RKO (cell line): Measurements from ENCODE around the gene PACS2.
A peak's percentile ranks its signal among the peaks of the same experiment; 100 is the strongest.

Experiments used
- DNase-seq: peaks from one replicate; pipeline ENCODE4 v3.0.0-alpha.2; 2016; ENCODE audit warnings: low spot score

PACS2 gene

DNA sequence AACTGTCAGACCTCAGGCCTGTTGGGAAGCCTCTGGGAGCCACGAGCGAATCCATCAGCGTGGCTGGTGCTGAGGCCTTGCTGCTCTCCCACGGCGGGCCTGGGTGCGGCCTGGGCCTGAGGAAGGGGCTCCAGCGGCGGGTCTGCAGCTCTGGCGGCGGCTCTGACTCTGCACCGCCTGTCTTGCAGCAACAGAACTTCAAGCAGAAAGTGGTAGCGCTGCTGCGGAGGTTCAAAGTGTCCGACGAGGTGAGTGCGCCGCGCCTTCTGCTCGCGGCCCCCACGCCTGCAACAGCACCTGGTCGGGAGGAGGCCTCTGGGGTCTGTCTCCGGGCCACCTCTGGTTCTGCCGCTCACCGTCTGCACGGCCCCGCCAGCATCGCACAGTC, 55.1 kb downstream of the PACS2 start:
- no peak for DNase-seq

DNA sequence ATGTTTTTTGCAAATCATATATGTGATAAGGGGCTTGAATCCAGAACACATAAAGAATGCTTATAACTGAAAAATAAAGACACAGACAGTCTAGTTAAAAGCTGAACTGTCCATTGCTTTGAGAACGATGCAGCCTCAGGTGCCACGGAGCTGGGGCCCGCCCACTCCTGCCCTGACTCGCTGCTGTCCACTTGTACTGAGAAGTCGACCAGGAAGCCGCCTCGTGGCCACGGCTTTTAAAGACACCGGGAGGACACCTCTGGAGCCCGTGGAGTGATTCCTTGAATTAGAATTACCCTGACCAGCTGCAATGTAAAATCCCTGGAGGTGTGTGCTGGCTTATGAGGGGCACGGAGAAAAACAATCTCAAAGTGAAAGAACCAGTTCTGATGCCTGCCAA, 59.8 kb downstream of the PACS2 start:
- no peak for DNase-seq

DNA sequence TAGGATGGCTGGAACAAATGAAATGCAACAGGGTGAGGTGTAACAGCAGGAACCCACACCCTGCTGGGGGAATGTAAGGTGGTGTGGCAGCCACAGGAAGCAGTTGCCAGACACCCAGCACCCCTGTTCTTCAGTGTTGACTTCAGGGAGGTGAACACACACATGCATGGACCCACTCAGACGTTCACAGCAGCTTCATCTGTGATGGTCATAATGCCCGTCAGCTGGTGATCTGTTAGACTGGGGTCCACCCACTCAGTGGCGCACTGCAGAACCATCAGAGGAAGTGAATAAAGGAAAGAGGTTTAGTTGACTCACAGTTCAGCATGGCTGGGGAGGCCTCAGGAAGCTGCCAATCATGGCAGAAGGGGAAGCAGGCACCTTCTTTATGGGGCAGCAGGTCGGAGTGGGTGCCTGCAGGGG, 61.1 kb downstream of the PACS2 start:
- DNase-seq: peak; percentile 58

DNA sequence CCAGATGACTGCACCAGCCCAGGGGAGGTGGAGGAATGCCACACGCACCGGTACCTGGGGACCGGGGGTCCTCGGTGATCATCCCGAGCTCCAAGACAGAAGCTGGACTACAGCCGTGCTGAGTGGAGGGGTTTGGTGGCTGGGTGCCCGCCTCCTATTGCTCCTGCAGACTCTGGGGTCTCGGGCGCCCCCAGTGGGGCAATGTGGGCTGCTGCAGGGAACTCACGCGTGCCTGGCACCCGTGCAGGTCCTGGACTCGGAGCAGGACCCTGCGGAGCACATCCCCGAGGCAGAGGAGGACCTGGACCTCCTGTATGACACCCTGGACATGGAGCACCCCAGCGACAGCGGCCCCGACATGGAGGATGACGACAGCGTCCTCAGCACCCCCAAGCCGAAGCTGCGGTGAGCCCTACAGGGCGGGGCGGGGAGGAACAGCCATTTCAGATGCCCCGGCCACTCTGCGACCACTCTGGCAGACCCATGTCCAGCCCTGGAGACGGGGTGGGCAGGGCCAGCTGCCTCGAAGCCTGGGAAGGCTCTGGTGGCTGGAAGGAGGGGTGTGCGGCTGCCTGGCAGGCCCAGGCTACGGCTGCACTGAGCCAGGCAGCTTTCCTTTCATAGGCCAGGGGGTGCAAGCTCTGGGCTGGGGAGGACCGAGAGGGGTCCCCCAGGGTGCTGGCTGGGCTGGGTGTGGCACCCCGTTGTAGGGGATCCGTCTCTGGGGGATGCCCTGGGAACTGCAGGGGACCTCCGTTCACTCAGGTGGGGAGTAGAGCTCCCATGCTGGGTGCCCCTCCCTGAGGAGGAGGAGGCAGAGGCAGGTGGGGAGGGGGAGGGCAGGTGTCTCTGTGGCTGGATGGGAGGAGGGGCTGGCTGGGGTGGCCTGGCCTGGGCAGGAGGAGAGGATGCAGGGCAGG, 62.2 kb downstream of the PACS2 start:
- no peak for DNase-seq

DNA sequence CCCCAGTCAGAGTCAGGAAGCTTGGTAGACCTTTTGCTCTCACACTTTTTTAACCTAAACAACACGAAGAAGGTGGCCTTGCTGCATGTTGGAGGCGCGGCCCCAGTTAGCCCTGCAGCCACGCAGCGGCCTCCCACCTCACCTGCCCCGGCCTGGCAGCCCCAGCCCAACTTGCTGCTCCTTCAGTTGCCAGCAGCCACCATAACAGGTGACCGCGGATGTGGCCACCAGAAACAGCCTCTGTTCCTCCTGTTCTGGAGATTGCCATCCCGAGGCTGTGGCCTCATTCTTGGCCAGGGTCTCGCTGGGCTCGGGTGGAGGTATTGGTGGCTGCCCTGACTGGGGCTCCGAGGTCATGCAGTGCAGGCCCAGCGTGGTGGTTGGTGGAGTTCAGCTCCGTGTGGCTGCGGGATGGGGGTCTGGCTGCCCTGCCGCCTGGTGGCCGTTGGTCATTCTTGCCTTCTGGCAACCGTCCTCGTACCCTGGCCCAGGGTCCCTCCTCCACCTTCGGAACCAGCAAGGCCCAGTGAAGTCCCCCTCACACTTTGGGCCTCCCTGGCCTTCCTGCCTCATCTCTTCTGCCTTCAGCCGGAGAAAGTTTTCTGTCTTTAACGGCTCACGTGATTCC, 63.1 kb downstream of the PACS2 start:
- DNase-seq: no peak

DNA sequence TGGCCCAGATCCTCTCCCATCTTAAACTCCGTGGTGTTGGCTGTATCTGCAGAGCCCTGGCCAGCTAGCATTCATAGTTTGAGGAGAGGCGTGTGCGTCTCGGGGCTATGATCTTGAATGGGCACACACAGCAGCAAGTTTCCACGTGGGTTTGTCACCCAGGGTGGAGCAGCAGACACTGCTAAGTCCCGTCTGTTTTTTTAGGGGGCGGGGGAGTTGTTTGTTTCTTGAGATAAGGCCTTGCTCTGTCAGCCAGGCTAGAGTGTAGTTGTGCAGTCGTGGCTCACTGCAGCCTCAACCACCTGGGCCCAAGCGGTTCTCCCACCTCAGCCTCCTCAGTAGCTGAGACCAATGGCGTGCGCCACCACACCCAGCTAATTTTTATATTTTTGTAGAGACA, 63.7 kb downstream of the PACS2 start:
- no peak for DNase-seq

DNA sequence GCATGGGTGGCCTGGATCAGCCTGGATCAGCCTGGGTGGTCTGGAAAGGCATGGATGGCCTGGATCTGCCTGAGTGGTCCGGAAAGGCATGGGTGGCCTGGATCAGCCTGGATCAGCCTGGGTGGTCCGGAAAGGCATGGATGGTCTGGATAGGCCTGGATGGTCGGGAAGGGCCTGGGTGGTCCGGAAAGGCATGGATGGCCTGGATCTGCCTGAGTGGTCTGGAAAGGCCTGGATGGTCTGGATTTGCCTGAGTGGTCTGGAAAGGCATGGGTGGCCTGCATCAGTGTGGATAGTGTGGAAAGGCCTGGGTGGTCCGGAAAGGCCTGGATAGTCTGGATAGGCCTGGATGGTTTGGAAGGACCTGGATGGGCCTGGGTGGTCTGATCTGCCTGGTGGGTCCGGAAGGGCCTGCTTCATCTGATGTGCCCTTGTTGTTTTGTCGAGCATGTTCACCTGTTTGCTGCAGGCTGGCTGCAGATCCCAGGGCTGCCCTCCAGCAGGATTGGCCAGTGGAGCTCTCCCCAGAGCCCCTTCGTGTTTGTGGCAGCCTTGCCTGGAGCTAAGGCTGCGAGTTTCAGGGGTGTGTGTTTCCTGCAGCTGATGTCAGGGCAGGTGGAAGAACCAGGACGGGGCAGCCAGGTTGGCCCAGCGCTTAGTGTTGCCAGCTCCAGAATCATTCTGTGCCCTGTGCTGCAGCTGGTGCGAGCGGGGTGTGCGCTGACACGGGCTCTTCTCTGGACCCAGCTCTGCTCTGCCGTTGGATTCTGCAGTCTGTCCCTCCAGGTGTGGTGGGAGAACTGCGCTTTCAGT, 64.5 kb downstream of the PACS2 start:
- no peak for DNase-seq

DNA sequence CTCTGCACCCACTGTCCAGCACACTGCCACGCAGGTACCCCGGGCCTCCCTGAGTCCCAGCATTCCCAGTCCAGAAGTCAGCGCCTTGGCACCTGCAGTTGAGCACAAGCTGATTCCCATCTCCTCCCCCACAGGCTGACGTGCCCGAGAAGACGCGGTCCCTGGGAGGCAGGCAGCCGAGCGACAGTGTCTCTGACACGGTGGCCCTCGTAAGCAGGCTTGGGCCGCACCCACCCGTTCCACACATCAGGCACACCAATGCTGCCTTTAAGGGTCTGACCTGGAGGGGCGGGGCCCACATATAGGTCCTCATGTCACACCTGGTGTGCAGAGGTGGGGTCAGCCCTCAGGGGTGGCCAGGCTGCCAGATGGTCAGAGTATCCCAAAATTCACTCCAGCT, 65.4 kb downstream of the PACS2 start:
- no peak for DNase-seq

DNA sequence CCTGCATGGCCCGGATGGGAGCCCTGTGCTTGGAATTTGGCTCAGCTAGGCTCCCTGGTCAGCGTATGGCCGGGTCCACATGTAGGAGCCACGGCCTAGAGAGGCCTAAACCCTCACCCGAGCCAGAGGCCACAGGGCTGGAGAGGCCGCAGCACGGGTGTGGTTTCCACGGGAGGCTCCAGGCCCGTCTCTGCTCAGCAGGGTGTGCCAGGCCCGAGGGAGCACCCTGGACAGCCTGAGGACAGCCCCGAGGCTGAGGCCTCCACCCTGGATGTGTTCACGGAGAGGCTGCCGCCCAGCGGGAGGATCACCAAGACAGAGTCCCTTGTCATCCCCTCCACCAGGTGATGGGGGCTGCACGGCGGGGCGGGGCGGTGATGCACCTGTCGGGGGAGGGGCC, 66.2 kb downstream of the PACS2 start:
- no peak for DNase-seq

DNA sequence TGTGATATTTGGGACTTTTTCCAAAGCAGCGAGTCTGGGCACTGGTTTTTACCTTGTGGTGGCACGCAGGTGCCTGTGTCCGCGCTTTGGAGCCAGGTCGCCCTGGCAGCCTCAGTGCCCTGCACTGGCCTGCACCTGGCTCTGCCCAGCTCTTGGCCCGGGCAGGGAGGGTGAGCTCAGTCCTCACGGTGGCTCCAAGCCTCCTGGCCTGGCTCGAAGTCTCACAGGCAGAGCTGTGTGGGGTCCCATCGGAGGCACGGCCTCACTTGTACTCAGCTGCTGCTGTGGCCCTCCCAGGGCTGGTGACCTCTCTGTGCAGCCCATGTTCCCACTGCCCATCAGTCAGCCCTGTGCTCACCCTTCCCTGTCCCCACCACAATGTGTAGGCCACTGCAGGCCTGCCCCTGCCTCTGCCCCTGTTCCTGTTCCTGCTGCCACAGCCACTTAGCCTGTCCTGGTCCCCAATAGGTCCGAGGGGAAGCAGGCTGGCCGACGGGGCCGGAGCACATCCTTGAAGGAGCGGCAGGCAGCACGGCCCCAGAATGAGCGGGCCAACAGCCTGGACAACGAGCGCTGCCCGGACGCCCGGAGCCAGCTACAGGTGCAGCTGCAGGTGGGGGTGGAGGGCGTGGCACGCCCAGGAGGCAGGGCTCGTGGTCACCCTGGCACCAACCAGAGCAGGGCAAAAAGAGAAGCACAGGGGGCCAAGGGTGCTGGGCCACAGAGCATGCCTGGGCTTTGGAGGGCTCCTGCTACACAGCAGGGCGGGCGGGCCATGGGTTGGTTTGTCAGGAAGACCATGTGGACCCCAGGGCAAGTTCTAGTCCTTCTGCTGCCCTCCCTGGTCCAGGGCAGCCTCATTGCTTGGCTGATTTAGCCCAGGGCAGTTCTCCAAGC, 67.1 kb downstream of the PACS2 start:
- DNase-seq: no peak

DNA sequence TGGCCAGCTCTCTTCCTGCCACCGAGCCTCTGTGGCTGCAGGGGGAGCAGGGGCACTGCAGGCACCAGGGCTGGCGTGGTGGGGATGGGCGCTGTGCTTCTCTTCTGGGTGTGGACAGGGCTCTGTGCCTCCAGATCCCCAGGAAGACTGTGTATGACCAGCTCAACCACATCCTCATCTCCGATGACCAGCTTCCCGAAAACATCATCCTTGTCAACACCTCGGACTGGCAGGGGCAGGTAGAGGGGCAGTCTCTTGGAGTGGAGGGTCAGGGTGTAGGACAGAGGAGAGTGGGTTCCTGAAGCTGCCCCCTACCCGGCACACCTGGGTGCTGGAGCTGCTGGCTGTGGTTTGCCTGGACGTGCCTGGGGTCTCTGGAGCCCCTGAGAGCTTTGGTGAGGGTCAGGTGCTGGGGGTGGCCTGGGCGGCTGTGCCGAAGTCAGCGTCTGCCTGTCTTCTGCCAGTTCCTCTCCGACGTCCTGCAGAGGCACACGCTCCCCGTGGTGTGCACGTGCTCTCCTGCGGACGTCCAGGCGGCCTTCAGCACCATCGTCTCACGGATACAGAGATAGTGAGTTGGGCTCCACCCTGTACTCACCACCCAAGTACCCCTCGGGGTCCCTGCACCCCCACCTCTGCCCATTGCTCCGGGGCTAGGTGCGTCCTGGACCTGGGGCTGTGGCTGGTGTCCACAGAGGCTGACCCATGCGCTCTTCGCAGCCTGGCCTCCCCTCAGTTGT, 68.0 kb downstream of the PACS2 start:
- DNase-seq: no peak

DNA sequence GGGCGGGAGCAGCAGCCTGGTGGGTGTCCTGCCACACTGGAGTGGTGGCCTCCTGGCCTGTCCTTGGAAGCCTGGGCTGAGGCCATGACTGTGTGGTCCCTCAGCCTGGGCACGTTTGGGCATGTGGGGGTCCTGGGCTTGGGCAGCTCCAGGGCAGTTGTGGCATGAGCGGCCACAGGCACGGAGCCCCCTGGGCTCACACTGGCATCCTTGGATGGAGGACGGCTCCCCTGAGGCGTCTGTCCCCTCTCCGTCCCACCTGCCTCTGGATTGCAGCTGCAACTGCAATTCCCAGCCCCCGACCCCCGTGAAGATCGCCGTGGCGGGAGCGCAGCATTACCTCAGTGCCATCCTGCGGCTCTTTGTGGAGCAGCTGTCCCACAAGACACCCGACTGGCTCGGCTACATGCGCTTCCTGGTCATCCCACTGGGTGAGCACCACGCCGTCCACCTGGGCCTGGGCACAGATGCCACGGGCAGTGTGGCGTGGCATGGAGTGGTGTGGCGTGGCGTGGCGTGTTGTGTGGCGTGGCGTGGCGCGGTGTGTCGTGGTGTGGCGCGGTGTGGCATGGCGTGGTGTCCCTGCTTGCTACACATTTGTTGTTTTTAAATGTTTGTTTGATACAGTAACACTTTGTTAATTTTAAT, 68.7 kb downstream of the PACS2 start:
- no peak for DNase-seq

DNA sequence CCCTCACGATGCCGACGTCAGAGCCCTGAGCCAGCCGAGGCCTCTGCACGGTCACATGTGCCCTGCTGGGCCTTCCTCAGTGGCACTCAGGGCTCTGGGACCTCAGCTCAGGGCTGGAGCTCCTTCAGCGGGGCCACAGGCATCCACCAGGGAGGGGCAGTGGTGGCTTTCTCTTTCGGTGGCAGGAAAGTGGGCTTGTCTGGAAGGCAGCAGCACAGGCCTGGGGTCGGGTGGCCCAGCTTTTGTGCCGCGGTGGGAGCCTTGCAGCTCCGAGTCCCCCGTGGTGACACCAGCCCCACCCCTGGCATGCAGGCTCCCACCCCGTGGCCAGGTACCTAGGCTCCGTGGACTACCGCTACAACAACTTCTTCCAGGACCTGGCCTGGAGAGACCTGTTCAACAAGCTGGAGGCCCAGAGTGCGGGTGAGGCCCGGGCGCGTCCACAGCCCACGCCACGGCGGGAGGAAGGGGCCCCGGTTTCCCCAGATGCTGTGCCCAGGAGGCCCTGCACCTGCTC, 69.6 kb downstream of the PACS2 start:
- no peak for DNase-seq

DNA sequence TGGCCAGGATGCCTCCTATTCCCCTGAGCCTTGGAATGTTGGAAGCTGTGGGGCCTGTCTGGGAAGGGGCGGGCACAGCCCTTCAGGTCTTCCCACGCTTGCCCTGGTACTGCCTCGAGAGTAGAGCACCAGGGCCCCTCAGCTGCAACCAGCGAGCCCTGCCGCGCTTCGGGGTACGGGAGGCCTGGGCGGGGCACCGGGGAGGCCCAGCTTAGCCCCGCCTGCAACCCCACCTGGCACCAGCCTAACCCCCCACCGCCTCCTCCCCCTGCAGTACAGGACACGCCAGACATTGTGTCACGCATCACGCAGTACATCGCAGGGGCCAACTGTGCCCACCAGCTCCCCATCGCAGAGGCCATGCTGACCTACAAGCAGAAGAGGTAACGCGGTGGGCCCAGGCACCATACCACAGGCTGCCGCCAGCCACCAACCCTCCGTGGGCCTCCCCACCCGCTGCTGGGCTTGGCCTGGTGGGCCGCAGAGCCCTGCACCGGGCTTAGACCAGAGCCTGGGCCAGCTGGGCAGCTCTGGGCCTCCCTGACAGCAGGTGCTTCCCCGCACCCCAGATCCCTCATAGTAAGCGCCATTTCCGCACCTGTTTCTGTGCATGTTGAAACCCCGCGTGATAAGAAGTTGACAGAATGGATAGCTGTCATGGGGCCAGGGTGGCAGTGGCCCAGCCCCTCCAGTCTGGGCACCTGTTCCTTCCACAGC, 70.2 kb downstream of the PACS2 start:
- DNase-seq: no peak

DNA sequence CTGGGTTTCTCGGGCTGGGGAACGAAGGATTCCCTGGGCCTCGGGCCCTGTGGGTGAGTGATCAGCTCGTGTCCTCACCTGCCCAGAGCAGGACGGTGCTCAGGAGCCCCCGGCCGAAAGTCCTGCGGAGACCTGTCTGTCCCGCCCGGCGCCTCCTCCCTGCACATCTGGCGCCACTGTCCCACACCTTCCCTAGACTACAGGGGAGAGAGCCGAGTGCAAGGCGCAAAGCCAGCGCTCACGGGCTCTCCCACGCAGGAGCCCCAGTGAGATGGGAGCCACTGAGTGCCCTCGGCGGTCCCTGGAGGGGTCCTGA, 70.7 kb downstream of the PACS2 start:
- DNase-seq: no peak

DNA sequence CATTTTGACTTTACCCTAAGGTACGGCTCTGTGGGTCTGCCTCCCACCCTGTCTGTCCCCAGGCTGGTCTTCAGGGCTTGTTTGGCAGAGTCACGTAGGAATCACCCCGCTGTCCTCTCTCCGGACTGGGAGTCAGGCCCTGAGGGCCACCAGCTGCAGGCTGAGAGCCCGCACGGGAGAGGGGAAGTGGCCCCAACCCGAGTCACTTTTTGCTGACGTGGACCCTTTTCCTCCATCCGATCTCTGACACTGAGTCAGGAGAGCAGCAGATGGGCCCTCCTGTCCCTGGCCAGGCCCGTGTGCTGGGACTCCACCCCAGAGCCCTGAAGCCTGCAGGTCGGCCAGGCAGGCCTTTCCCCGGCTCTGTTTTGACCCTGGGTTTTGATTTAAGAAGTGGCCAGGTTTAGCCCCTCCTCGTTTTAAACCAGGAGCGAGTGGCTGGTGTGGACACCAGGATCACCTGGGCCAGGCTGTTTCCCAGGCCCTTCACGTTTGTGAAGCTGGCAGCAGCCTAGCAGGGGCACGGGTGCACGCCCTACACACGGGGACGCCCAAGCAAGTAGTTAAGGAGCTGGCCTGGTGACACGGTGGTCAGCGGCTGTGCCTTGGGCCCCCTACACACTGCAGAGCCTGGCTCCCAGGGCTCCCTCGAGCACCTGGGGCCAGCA, 71.3 kb downstream of the PACS2 start:
- no peak for DNase-seq

DNA sequence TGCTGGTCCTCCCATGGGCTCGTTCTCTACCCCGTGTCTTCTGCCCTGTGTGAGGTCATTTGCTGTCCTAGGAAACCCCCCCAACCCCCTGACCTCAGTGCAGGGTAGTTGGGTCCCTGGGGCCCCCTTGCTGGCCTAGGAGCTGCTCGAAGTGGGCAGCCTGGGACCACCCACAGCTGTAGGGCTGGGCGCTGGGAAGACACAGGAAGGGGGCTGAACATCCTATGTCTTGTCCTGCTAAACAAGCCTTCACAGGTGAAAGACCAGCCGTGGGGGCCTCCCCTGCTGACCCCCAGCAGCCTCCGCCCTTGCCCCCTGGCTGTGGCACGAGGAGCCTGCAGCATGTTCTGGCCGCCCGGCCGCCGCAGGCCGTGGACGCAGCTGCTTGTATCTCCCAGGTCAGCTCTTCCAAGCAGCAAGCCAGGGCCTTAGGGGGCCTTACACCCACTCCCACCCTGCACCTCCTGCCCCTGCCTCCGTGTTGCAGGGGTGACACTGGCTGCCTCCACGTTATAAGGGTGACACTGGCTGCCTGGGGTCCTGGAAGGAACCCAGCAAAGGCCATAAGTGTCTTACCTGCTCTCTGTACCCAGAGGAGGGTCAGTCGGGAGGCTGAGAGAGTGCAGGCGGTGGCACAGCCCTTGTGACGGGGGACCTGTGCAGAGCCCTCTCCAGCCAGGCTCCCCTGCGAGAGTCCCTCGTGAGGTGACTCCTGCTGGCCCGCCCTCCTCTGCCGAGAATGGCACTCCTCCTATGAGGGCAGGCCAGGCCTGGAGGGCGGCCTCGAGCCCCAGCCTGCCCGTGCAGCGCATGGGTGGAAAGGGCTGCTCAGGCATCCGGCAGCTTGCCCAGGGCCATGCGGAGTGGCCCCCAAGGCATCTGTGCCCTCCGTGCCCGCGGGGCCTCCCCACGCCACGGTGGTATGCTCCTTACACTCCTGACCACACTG, 72.3 kb downstream of the PACS2 start:
- DNase-seq: no peak

DNA sequence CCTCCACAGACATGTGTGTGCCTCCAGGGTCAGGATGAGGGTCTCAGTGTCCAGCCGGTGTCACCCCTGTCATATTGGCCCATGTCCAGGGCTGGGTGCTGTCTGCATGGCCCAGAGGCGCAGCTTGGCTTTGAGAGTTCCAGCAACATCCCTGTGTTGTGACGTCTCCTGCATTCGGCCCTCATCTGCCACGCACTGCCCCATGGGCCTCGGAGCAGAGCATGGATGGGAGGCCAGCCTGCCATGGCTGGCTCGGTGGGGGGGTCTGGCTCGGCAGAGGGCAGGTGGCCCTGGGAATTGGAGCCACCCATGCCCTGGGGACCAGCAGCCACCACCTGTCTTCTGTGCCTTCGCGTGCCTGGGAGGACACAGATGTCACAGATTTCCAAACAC, 73.0 kb downstream of the PACS2 start:
- DNase-seq: no peak
